HepG2 (cell line): ENCODE data around the gene RNPEPL1. TPM values are rescaled to one million over a fixed set of nuclear protein-coding genes. Genes with fewer than 3 reads are reported as not detected.
A peak's percentile ranks its signal among the peaks of the same experiment; 100 is the strongest.

Source experiments
- ARNT ChIP-seq: fragments of 450-650 bp; IDR thresholded peaks from 2 replicates; pipeline ENCODE4 v1.6.1; 2017
- BRD4 ChIP-seq: sonication (generic); formaldehyde crosslinking; IDR thresholded peaks from 2 replicates; pipeline ENCODE4 v1.4.0; 2020; ENCODE audit warnings: missing genetic modification reagents
- CBX1 ChIP-seq: IDR thresholded peaks from one replicate; pipeline ENCODE4 v1.6.1; 2016; ENCODE audit warnings: antibody characterized with exemption, low read depth
- FOSL2 ChIP-seq: sonication (generic); formaldehyde crosslinking; IDR thresholded peaks from 2 replicates; pipeline ENCODE4 v1.4.0; 2020; ENCODE audit warnings: missing genetic modification reagents
- GATAD1 ChIP-seq: IDR thresholded peaks from 2 replicates; pipeline ENCODE4 v1.6.1; 2016; ENCODE audit warnings: missing genetic modification reagents, missing compliant biosample characterization
- GFI1 ChIP-seq: sonication (generic); formaldehyde crosslinking; IDR thresholded peaks from 2 replicates; pipeline ENCODE4 v1.5.0; 2020; ENCODE audit warnings: missing genetic modification reagents, mild to moderate bottlenecking, borderline replicate concordance
- HOXD1 ChIP-seq: sonication (generic); formaldehyde crosslinking; IDR thresholded peaks from 2 replicates; pipeline ENCODE4 v1.5.0; 2020; ENCODE audit warnings: missing genetic modification reagents
- KDM4B ChIP-seq: sonication (generic); formaldehyde crosslinking; IDR thresholded peaks from 2 replicates; pipeline ENCODE4 v1.4.0; 2020; ENCODE audit warnings: missing genetic modification reagents
- KDM5B ChIP-seq: sonication (generic); formaldehyde crosslinking; IDR thresholded peaks from 2 replicates; pipeline ENCODE4 v1.4.0; 2020; ENCODE audit warnings: missing genetic modification reagents, mild to moderate bottlenecking, borderline replicate concordance
- PAF1 ChIP-seq: IDR thresholded peaks from 2 replicates; pipeline ENCODE4 v1.6.1; 2016; ENCODE audit warnings: missing genetic modification reagents, missing compliant biosample characterization
- SUZ12 ChIP-seq: fragments of 150-350 bp; IDR thresholded peaks from 2 replicates; pipeline ENCODE4 v1.6.1; 2014; ENCODE audit warnings: low read depth, low read length
- ZFP62 ChIP-seq: sonication (generic); formaldehyde crosslinking; IDR thresholded peaks from 2 replicates; pipeline ENCODE4 v1.4.0; 2020; ENCODE audit warnings: missing genetic modification reagents
- ZNF24 ChIP-seq: fragments of 450-650 bp; IDR thresholded peaks from 2 replicates; pipeline ENCODE4 v1.6.1; 2017; ENCODE audit warnings: antibody characterized with exemption, mild to moderate bottlenecking
- ZNF296 ChIP-seq: sonication (generic); formaldehyde crosslinking; conservative IDR thresholded peaks from 2 replicates; pipeline ENCODE4 v1.5.0; 2020; ENCODE audit warnings: mild to moderate bottlenecking, missing genetic modification reagents
- ZNF530 ChIP-seq: sonication (generic); formaldehyde crosslinking; IDR thresholded peaks from 2 replicates; pipeline ENCODE4 v1.5.0; 2020; ENCODE audit warnings: low read depth, mild to moderate bottlenecking, missing genetic modification reagents
- ZNF607 ChIP-seq: sonication (generic); formaldehyde crosslinking; IDR thresholded peaks from 2 replicates; pipeline ENCODE4 v1.5.1; 2020; ENCODE audit warnings: missing genetic modification reagents, mild to moderate bottlenecking, borderline replicate concordance
- ZNF775 ChIP-seq: sonication (generic); formaldehyde crosslinking; IDR thresholded peaks from 2 replicates; pipeline ENCODE4 v1.4.0; 2020; ENCODE audit warnings: missing genetic modification reagents, mild to moderate bottlenecking, moderate library complexity, borderline replicate concordance
- ZNF878 ChIP-seq: sonication (generic); formaldehyde crosslinking; IDR thresholded peaks from 2 replicates; pipeline ENCODE4 v1.8.1; 2023; ENCODE audit warnings: mild to moderate bottlenecking, missing genetic modification reagents, moderate library complexity
- polyA plus RNA-seq, 8 experiments: library from polyadenylated mRNA; depleted of rRNA in 3 of 8; stranded (reverse) in 7 of 8; unstranded in 1 of 8; fragments of >200 nt; fragmentation: Illumina TruSeq in 4 of 8; extraction: Trizol in 4 of 8; gene quantifications; 2 replicates each; pipeline versions ENCODE4 v1.2.1 to v1.2.3, GENCODE V29; 2011 to 2016; ENCODE audit warnings: low read depth in 4 of 8, missing spikeins in 1 of 8, mixed read lengths in 1 of 8; ENCODE audit not compliant: insufficient read depth in 1 of 8
- total RNA-seq, 5 experiments: library from RNA; depleted of rRNA; stranded (reverse); fragments of >200 nt; fragmentation: Illumina TruSeq; extraction: Trizol; gene quantifications; 2 replicates each; pipeline ENCODE4 v1.2.3, GENCODE V29; 2016; ENCODE audit warnings: low read depth in 1 of 5
- TF ChIP-seq, protein P1 (sequence below): sonication (generic); formaldehyde crosslinking; IDR thresholded peaks from 2 replicates; pipeline ENCODE4 v1.8.1; 2023; ENCODE audit warnings: mild to moderate bottlenecking, missing genetic modification reagents, borderline replicate concordance
- TF ChIP-seq, protein P2 (sequence below): sonication (generic); formaldehyde crosslinking; IDR thresholded peaks from 2 replicates; pipeline ENCODE4 v1.4.0; 2020; ENCODE audit warnings: missing genetic modification reagents
- TF ChIP-seq, protein P3 (sequence below): sonication (generic); formaldehyde crosslinking; IDR thresholded peaks from 2 replicates; pipeline ENCODE4 v1.5.0; 2020; ENCODE audit warnings: missing genetic modification reagents
- TF ChIP-seq, protein P4 (sequence below): sonication (generic); formaldehyde crosslinking; IDR thresholded peaks from 2 replicates; pipeline ENCODE4 v1.5.1; 2020; ENCODE audit warnings: missing genetic modification reagents, mild to moderate bottlenecking, borderline replicate concordance

Gene RNPEPL1
- total and polyA plus RNA-seq, 2 of the 13 experiments (the other 11 are each of a cell fraction or from before 2014, with no cell fraction given) = 13.0 to 18.0 TPM

GRCh38 chr2:240560084-240560479 is 8.2 kb upstream of the RNPEPL1 start, which contains the start of gene DUSP28 (continued):
- peak; percentile 68 for TF ChIP-seq KDM5B
- TF ChIP-seq, protein P1, sequence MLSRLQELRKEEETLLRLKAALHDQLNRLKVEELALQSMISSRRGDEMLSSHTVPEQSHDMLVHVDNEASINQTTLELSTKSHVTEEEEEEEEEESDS (CRISPR knock-in tag) = no peak
- TF ChIP-seq, protein P2, sequence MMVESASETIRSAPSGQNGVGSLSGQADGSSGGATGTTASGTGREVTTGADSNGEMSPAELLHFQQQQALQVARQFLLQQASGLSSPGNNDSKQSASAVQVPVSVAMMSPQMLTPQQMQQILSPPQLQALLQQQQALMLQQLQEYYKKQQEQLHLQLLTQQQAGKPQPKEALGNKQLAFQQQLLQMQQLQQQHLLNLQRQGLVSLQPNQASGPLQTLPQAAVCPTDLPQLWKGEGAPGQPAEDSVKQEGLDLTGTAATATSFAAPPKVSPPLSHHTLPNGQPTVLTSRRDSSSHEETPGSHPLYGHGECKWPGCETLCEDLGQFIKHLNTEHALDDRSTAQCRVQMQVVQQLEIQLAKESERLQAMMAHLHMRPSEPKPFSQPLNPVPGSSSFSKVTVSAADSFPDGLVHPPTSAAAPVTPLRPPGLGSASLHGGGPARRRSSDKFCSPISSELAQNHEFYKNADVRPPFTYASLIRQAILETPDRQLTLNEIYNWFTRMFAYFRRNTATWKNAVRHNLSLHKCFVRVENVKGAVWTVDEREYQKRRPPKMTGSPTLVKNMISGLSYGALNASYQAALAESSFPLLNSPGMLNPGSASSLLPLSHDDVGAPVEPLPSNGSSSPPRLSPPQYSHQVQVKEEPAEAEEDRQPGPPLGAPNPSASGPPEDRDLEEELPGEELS = peak; percentile 65
- peak; percentile 58 for TF ChIP-seq FOSL2 (CRISPR knock-in tag)
- TF ChIP-seq ZNF775 (CRISPR knock-in tag) = no peak
- no peak for TF ChIP-seq SUZ12
- TF ChIP-seq ZNF878 (CRISPR knock-in tag) = peak; percentile 88; the same call in 1 of the 2 replicates
- TF ChIP-seq HOXD1 (CRISPR knock-in tag) = peak; percentile 80; the same call in 1 of the 2 replicates
- no peak for TF ChIP-seq ARNT
- peak; percentile 77 for TF ChIP-seq BRD4 (CRISPR knock-in tag)
- TF ChIP-seq PAF1 = no peak
- TF ChIP-seq ZNF607 = no peak; the same call in 1 of the 2 replicates
- TF ChIP-seq CBX1 = peak; percentile 67
- TF ChIP-seq ZNF24 = no peak
- 0 out of 2 replicates have a peak, but pooled peaks have one; percentile 23 for TF ChIP-seq GFI1 (CRISPR knock-in tag)
- TF ChIP-seq, protein P3, sequence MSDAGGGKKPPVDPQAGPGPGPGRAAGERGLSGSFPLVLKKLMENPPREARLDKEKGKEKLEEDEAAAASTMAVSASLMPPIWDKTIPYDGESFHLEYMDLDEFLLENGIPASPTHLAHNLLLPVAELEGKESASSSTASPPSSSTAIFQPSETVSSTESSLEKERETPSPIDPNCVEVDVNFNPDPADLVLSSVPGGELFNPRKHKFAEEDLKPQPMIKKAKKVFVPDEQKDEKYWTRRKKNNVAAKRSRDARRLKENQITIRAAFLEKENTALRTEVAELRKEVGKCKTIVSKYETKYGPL = no peak
- TF ChIP-seq ZNF530 (CRISPR knock-in tag) = 0 out of 2 replicates have a peak, but pooled peaks have one; percentile 73
- 0 out of 2 replicates have a peak, but pooled peaks have one; percentile 76 for TF ChIP-seq ZNF296 (CRISPR knock-in tag)
- peak; percentile 77 for TF ChIP-seq GATAD1 (CRISPR knock-in tag)
- TF ChIP-seq, protein P4, sequence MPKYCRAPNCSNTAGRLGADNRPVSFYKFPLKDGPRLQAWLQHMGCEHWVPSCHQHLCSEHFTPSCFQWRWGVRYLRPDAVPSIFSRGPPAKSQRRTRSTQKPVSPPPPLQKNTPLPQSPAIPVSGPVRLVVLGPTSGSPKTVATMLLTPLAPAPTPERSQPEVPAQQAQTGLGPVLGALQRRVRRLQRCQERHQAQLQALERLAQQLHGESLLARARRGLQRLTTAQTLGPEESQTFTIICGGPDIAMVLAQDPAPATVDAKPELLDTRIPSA (CRISPR knock-in tag) = no peak; the same call in 1 of the 2 replicates
- TF ChIP-seq ZFP62 (CRISPR knock-in tag) = no peak
- 0 out of 2 replicates have a peak, but pooled peaks have one; percentile 30 for TF ChIP-seq KDM4B (CRISPR knock-in tag)
